Measurements from ENCODE around the gene RXRG.

RXRG gene

DNA sequence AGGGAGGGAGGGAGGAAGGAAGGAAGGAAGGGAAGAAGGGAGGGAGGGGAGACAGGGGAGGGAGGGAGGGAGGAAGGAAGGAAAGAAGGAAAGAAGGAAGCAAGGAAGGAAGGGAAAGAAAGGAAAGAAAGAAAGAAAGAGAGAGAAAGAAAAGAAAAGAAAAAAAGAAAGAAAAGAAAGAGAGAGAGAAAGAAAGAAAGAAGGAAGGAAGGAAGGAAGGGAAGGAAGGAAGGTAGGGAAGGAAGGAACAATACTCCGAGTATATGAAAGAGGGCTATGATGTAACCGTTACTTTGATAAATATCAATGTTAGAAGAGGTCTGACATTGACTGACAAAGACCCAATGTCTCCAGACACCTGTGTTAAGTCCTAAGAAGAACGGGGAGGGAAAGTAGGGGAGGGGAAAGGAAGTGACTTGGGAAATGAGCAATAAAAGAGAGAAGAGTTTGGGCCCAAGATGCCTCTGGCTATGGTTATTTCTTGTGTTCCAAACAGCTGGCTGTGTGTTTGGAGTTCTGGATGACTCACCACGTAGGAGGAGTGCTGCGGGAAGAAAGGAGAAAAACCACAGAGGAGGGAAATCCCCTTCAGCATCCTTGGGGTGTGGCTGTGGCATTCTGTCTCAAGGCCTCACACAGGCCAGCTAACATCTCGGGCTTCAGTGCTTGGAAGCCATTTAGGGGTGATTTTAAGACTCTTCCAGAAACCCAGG lies 37.0 kb upstream of the RXRG start:
- no peak overlapping the region for H2AFZ ChIP-seq (ENCODE audit: low read depth, low read length)
- H4K91ac ChIP-seq (ENCODE audit: low read length) = no peak overlapping the region
- no peak overlapping the region for H4K8ac ChIP-seq (ENCODE audit: low read length)
- no peaks in the 10 kb centered on the region for H3K36me3 ChIP-seq (ENCODE audit: control insufficient read depth in 1 of 2, insufficient read depth in 2 of 2, low read depth in 1 of 2, low read length in 2 of 2)
- H3K27ac ChIP-seq (ENCODE audit: low read length, poor library complexity, severe bottlenecking) = no peak overlapping the region
- 25% methylated on average over 6 of the region's 6 CpGs for whole genome bisulfite sequencing
- no peak overlapping the region for H3K4ac ChIP-seq (ENCODE audit: low read depth in 1 of 2, low read length in 2 of 2)
- H3K18ac ChIP-seq (ENCODE audit: low read depth in 1 of 2, low read length in 2 of 2) = no peak overlapping the region
- H2BK120ac ChIP-seq (ENCODE audit: low read depth, low read length) = no peak overlapping the region
- H3K79me1 ChIP-seq (replicated peaks; ENCODE audit: low read length, poor library complexity, severe bottlenecking) = no peaks in the 10 kb centered on the region
- no peak overlapping the region for H2BK5ac ChIP-seq (ENCODE audit: low read depth, low read length, poor library complexity, severe bottlenecking)
- no peak overlapping the region for H2BK15ac ChIP-seq (ENCODE audit: low read depth, poor library complexity, severe bottlenecking)
- H2AK5ac ChIP-seq (ENCODE audit: low read length, severe bottlenecking) = no peak overlapping the region
- H3K23ac ChIP-seq (ENCODE audit: low read length in 2 of 2) = no peak overlapping the region
- H3K9me3 ChIP-seq (ENCODE audit: control insufficient read depth, low read length) = no peaks in the 10 kb centered on the region
- no peak overlapping the region for H2BK12ac ChIP-seq (ENCODE audit: low read length in 2 of 2)
- peaks cover 5 to 36% of the 10 kb centered on the region in 2 experiments for H3K27me3 ChIP-seq (ENCODE audit: control insufficient read depth in 1 of 2, insufficient read depth in 1 of 2, low read length in 2 of 2)
- DNase-seq = peak; percentile 89
- no peak overlapping the region for H3K9ac ChIP-seq (ENCODE audit: low read length)
- no peaks in the 10 kb centered on the region for H3K4me1 ChIP-seq (ENCODE audit: control insufficient read depth, insufficient read depth, low read depth, low read length)
- H3K14ac ChIP-seq (ENCODE audit: low read length in 2 of 2) = no peak overlapping the region
- no peak overlapping the region for H3K4me3 ChIP-seq (ENCODE audit: insufficient read depth in 1 of 2, low read depth in 1 of 2, low read length in 2 of 2)
- H3K4me2 ChIP-seq (ENCODE audit: low read length, poor library complexity, severe bottlenecking) = no peak overlapping the region

GRCh38 chr1:165476776-165477175 lies 31.9 kb upstream of the RXRG start:
- no peaks in the 10 kb centered on the region for H3K79me1 ChIP-seq (replicated peaks; ENCODE audit: low read length, poor library complexity, severe bottlenecking)
- no peak overlapping the region for H2AFZ ChIP-seq (ENCODE audit: low read depth, low read length)
- no peak overlapping the region for H2BK12ac ChIP-seq (ENCODE audit: low read length in 2 of 2)
- peaks cover 8 to 16% of the 10 kb centered on the region in 2 experiments for H3K27me3 ChIP-seq (ENCODE audit: control insufficient read depth in 1 of 2, insufficient read depth in 1 of 2, low read length in 2 of 2)
- no peak overlapping the region for H3K4me3 ChIP-seq (ENCODE audit: insufficient read depth in 1 of 2, low read depth in 1 of 2, low read length in 2 of 2)
- H2BK120ac ChIP-seq (ENCODE audit: low read depth, low read length) = no peak overlapping the region
- no peaks in the 10 kb centered on the region for H3K36me3 ChIP-seq (ENCODE audit: control insufficient read depth in 1 of 2, insufficient read depth in 2 of 2, low read depth in 1 of 2, low read length in 2 of 2)
- H3K9me3 ChIP-seq (ENCODE audit: control insufficient read depth, low read length) = no peaks in the 10 kb centered on the region
- no peak overlapping the region for H3K9ac ChIP-seq (ENCODE audit: low read length)
- H4K91ac ChIP-seq (ENCODE audit: low read length) = no peak overlapping the region
- H2BK5ac ChIP-seq (ENCODE audit: low read depth, low read length, poor library complexity, severe bottlenecking) = no peak overlapping the region
- 62% methylated on average over 1 of the region's 1 CpG for WGBS
- no peaks in the 10 kb centered on the region for H3K4me1 ChIP-seq (ENCODE audit: control insufficient read depth, insufficient read depth, low read depth, low read length)
- H3K14ac ChIP-seq (ENCODE audit: low read length in 2 of 2) = no peak overlapping the region
- H3K4ac ChIP-seq (ENCODE audit: low read depth in 1 of 2, low read length in 2 of 2) = no peak overlapping the region
- no peak overlapping the region for H2AK5ac ChIP-seq (ENCODE audit: low read length, severe bottlenecking)
- no peak overlapping the region for H4K8ac ChIP-seq (ENCODE audit: low read length)
- DNase-seq = no peak
- no peak overlapping the region for H2BK15ac ChIP-seq (ENCODE audit: low read depth, poor library complexity, severe bottlenecking)
- H3K23ac ChIP-seq (ENCODE audit: low read length in 2 of 2) = no peak overlapping the region
- no peak overlapping the region for H3K4me2 ChIP-seq (ENCODE audit: low read length, poor library complexity, severe bottlenecking)
- no peak overlapping the region for H3K27ac ChIP-seq (ENCODE audit: low read length, poor library complexity, severe bottlenecking)
- no peak overlapping the region for H3K18ac ChIP-seq (ENCODE audit: low read depth in 1 of 2, low read length in 2 of 2)

GRCh38 chr1:165474196-165474595 lies 29.3 kb upstream of the RXRG start:
- Histone ChIP-seq H2BK5ac (ENCODE audit: low read depth, low read length, poor library complexity, severe bottlenecking) (no peak overlapping the region), H2BK12ac (ENCODE audit: low read length in 2 of 2) (no peak overlapping the region), H3K4me3 (ENCODE audit: insufficient read depth in 1 of 2, low read depth in 1 of 2, low read length in 2 of 2) (no peak overlapping the region), H3K23ac (ENCODE audit: low read length in 2 of 2) (no peak overlapping the region), H3K4me1 (ENCODE audit: control insufficient read depth, insufficient read depth, low read depth, low read length) (no peaks in the 10 kb centered on the region), H3K4me2 (ENCODE audit: low read length, poor library complexity, severe bottlenecking) (no peak overlapping the region), H2AK5ac (ENCODE audit: low read length, severe bottlenecking) (no peak overlapping the region), H3K4ac (ENCODE audit: low read depth in 1 of 2, low read length in 2 of 2) (no peak overlapping the region), H2BK120ac (ENCODE audit: low read depth, low read length) (no peak overlapping the region), H3K14ac (ENCODE audit: low read length in 2 of 2) (no peak overlapping the region), H3K9ac (ENCODE audit: low read length) (no peak overlapping the region), H3K79me1 (replicated peaks; ENCODE audit: low read length, poor library complexity, severe bottlenecking) (no peaks in the 10 kb centered on the region), H3K27me3 (ENCODE audit: control insufficient read depth in 1 of 2, insufficient read depth in 1 of 2, low read length in 2 of 2) (peaks cover 7 to 16% of the 10 kb centered on the region in 2 experiments), H2BK15ac (ENCODE audit: low read depth, poor library complexity, severe bottlenecking) (no peak overlapping the region), H3K36me3 (ENCODE audit: control insufficient read depth in 1 of 2, insufficient read depth in 2 of 2, low read depth in 1 of 2, low read length in 2 of 2) (no peaks in the 10 kb centered on the region), H3K9me3 (ENCODE audit: control insufficient read depth, low read length) (no peaks in the 10 kb centered on the region), H4K8ac (ENCODE audit: low read length) (no peak overlapping the region), H3K18ac (ENCODE audit: low read depth in 1 of 2, low read length in 2 of 2) (no peak overlapping the region), H4K91ac (ENCODE audit: low read length) (no peak overlapping the region), H3K27ac (ENCODE audit: low read length, poor library complexity, severe bottlenecking) (no peak overlapping the region), H2AFZ (ENCODE audit: low read depth, low read length) (no peak overlapping the region)
- no peak for DNase-seq
- 75% methylated on average over 2 of the region's 2 CpGs for WGBS

- DNase-seq = no peak
- Histone ChIP-seq H2BK12ac (ENCODE audit: low read length in 2 of 2) (no peak overlapping the region), H3K18ac (ENCODE audit: low read depth in 1 of 2, low read length in 2 of 2) (no peak overlapping the region), H3K4me3 (ENCODE audit: insufficient read depth in 1 of 2, low read depth in 1 of 2, low read length in 2 of 2) (no peak overlapping the region), H3K23ac (ENCODE audit: low read length in 2 of 2) (no peak overlapping the region), H3K9me3 (ENCODE audit: control insufficient read depth, low read length) (no peaks in the 10 kb centered on the region), H3K27ac (ENCODE audit: low read length, poor library complexity, severe bottlenecking) (no peak overlapping the region), H3K4me2 (ENCODE audit: low read length, poor library complexity, severe bottlenecking) (no peak overlapping the region), H4K91ac (ENCODE audit: low read length) (no peak overlapping the region), H2AK5ac (ENCODE audit: low read length, severe bottlenecking) (no peak overlapping the region), H3K4ac (ENCODE audit: low read depth in 1 of 2, low read length in 2 of 2) (no peak overlapping the region), H2AFZ (ENCODE audit: low read depth, low read length) (no peak overlapping the region), H2BK120ac (ENCODE audit: low read depth, low read length) (no peak overlapping the region), H3K14ac (ENCODE audit: low read length in 2 of 2) (no peak overlapping the region), H3K4me1 (ENCODE audit: control insufficient read depth, insufficient read depth, low read depth, low read length) (no peaks in the 10 kb centered on the region), H2BK15ac (ENCODE audit: low read depth, poor library complexity, severe bottlenecking) (no peak overlapping the region), H3K9ac (ENCODE audit: low read length) (no peak overlapping the region), H3K27me3 (ENCODE audit: control insufficient read depth in 1 of 2, insufficient read depth in 1 of 2, low read length in 2 of 2) (peaks cover 13 to 16% of the 10 kb centered on the region in 2 experiments), H4K8ac (ENCODE audit: low read length) (no peak overlapping the region), H3K79me1 (replicated peaks; ENCODE audit: low read length, poor library complexity, severe bottlenecking) (no peaks in the 10 kb centered on the region), H2BK5ac (ENCODE audit: low read depth, low read length, poor library complexity, severe bottlenecking) (no peak overlapping the region), H3K36me3 (ENCODE audit: control insufficient read depth in 1 of 2, insufficient read depth in 2 of 2, low read depth in 1 of 2, low read length in 2 of 2) (no peaks in the 10 kb centered on the region)
- 95% methylated on average over 3 of the region's 4 CpGs for WGBS
These were observed 28.2 kb upstream of the RXRG start for GRCh38 chr1:165473081-165473480.
